Activated CD4-positive, alpha-beta T cell treated with anti-CD3 and anti-CD28 coated beads for 4 hours (primary cell): ENCODE measurements around the gene ANKAR.
"Not testable (repeated sequence)": the region's sequence is repeated elsewhere in the genome, so short reads cannot be mapped to it uniquely, and the experiment has no call there.

Source experiments
- DNase-seq, 2 donors: peaks; one replicate each; pipeline ENCODE4 v3.0.0-alpha.2; 2020

The ANKAR gene

GRCh38 chr2:189658306-189659212 lies 15.9 kb upstream of the ANKAR start:
- DNase-seq: no peak

DNA sequence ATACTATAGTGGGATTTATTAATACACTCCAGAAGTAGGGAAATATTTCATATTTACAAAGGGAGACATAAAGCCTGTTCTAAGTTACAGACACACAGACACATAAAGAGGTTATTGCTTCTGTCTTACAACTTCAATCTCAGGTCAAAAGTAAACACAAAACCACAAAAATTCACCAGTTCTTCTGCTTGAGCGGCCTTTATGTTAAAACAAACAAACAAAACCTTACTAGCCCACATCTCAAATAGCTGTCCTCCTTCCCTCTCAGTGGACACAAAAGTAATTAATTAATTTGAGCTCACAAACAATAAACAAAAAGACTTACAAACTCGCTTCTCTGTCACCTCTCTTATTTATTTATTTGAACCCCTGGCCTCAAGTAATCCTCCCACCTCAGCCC lies 14.7 kb upstream of the ANKAR start:
- DNase-seq: no peak

- DNase-seq: no peak
Measured at GRCh38 chr2:189660803-189661147, 13.7 kb upstream of the ANKAR start.

DNA sequence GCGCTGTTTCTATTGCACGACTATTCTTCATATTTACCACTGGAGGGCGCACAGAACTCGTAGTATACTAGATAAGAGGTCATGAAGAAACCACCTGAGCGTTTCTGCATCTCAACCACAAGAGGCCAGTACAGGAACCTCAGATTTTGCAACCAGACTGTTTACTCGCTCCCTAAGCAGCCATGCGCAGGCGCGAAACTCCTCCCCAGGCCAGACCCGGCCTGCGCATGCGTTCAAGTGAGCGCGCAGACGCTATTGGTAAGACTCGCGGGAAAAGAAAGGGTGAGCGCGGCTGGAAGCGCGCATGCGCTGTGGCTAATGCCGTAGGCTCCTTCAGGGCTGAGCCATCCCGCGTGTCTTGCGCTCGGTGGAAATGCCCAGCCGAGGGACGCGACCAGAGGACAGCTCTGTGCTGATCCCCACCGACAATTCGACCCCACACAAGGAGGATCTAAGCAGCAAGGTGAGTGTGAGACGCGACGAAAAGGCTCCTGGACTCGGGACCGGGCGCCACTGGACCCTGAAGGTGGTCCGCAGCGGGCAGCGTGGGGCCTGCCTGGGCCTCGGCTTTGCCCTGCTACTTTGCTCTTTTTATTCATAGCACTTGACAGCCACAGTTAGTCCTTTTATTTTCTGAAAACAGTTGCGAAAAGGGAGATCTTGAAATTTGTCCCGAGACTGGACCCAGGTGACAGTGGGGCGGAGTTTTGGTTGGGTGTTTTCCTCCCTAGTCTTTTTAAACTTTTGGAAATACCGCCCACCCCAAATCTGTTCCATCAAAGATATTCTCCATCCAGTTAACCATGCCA lies 13.1 kb upstream of the ANKAR start, which contains the start of gene ASNSD1:
ASNSD1 (plus strand) TSS at position 312 of the 809 bp plus-strand sequence. CDS start 4,674 bp downstream, outside the sequence.
- DNase-seq: peak; percentile 98 to 100

- DNase-seq: no peak
Measured at GRCh38 chr2:189661957-189662321, 12.5 kb upstream of the ANKAR start.

GRCh38 chr2:189662669-189663226 lies 11.7 kb upstream of the ANKAR start:
- DNase-seq: no peak

DNA sequence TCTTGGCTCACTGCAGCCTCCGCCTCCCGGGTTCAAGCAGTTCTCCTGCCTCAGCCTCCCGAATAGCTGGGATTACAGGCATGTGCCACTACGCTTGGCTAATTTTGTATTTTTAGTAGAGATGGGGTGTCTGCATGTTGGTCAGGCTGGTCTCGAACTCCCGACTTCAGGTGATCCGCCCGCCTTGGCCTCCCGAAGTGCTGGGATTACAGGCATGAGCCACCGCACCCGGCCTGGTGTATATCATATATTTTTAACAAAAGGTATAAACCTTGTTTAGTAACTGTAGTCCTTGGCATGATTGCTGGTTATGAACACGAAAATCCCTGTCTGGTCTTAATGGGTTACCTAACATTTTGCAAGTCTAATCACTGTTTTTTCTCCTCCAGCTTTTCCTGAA lies 11.2 kb upstream of the ANKAR start:
- not testable (repeated sequence) for DNase-seq

- DNase-seq: no peak
Measured at GRCh38 chr2:189669913-189670312, 4.6 kb upstream of the ANKAR start.

GRCh38 chr2:189673661-189674373 lies 653 bp upstream of the ANKAR start:
- no peak for DNase-seq

- DNase-seq: no peak
Measured at GRCh38 chr2:189676471-189676870, 2.0 kb downstream of the ANKAR start.

DNA sequence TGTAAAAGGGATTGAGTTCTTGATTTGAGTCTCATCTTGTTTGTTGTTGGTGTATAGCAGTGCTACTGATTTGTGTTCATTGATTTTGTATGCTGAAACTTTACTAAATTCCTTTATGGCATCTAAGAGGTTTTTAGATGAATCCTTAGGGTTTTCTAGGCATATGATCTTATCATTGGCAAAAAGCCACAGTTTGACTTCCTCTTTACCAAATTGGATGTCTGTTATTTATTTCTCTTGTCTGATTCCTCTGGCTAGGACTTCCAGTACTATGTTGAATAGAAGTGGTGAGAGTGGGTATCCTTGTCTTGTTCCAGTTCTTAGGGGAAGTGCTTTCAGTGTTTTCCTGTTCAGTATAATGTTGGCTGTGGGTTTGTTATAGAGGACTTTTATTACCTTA lies 4.8 kb downstream of the ANKAR start:
- no peak for DNase-seq

DNA sequence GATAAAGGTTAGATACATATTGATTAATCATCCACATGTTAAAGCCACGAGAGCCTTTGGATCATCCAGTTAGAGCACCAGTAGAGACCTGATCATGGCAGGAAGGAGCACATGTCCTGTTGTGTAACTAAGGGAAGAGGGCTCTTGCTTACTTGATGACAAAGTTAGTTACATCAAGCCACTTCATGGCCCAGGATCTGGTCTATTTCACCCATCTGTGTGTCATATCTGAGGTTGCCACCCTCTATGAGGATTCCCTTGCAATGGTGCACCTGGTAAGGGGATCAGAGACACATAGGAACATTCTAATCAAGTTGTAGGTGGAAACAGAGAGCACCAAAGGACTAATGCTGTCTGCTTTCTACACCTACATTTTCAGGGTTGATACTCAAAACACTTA lies 6.7 kb downstream of the ANKAR start:
- no peak for DNase-seq

GRCh38 chr2:189681903-189682302 lies 7.4 kb downstream of the ANKAR start:
- no peak for DNase-seq

- no peak for DNase-seq
Measured at GRCh38 chr2:189683348-189683747, 8.9 kb downstream of the ANKAR start.

- DNase-seq: no peak
Measured at GRCh38 chr2:189684811-189685210, 10.3 kb downstream of the ANKAR start.

GRCh38 chr2:189685540-189686229 lies 11.2 kb downstream of the ANKAR start:
- no peak for DNase-seq

DNA sequence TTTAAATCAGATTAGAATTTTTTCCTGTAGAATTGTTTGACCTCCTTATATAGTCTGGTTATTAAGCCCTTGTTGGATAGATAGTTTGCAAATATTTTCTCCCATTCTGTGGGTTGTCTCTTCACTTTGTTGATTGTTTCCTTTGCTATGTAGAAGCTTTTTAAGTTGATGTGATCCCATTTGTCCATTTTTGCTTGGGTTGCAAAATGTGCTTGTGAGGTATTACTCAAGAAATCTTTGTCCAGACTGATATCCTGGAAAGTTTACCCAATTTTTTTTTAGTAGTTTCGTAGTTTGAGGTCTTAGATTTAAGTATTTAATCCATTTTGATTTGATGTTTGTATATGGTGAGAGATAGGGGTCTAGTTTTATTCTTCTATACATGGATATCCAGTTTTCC lies 13.3 kb downstream of the ANKAR start:
- not testable (repeated sequence) for DNase-seq

GRCh38 chr2:189696223-189696622 lies 21.8 kb downstream of the ANKAR start:
- DNase-seq: no peak

DNA sequence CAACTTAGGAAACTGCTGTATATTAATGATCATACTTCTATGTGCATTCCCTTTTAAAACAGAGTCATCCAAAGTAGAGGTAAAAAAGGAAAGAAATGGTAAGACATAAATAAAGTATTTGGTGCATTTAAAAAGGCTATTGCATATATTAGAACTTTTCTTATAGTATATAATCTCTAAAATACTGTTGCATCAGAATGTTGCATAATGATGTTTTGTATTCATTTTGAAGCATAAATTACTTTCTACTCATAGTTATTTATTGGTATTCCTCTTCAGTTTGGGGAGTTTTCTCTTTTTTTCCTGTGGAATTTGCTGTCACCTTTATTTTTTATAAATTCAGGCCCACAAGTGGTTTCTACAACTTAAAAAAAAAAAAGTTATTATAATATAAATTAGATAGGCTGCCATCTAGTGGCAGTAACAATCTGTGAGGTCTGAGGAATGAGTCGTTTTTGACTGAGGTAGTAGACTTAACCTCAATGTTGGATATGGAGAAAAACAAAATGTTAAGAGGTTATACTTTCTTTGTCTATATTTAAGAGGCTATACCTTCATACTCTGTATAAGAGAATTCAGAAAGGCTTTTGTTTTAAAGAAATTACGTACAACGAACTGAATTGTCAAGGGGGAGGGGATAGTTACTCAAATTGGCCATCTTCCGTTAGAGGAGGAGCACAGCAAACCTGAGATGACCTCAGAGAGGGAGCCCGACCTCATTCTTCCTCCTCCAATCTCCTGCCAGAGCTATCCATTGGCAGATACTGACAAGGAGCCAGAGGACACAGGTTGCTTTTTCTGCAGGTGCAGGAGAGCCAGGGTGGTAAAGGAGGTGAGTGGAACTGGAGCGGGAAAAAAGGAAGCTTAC lies 23.8 kb downstream of the ANKAR start:
- DNase-seq: peak; percentile 40 to 50

- DNase-seq: no peak
Measured at GRCh38 chr2:189700681-189701080, 26.2 kb downstream of the ANKAR start.

GRCh38 chr2:189702071-189702470 lies 27.6 kb downstream of the ANKAR start:
- no peak for DNase-seq
